Dedifferentiated amniotic fluid mesenchymal stem cell (primary cell): ENCODE results near the gene GDAP1L1.
A peak's percentile ranks its signal among the peaks of the same experiment; 100 is the strongest.
"Not testable (repeated sequence)": the region's sequence is repeated elsewhere in the genome, so short reads cannot be mapped to it uniquely, and the experiment has no call there.

Source experiments
- DNase-seq: peaks from one replicate; pipeline ENCODE4 v3.0.0-alpha.2; 2016; ENCODE audit errors: extremely low spot score

Gene GDAP1L1

DNA sequence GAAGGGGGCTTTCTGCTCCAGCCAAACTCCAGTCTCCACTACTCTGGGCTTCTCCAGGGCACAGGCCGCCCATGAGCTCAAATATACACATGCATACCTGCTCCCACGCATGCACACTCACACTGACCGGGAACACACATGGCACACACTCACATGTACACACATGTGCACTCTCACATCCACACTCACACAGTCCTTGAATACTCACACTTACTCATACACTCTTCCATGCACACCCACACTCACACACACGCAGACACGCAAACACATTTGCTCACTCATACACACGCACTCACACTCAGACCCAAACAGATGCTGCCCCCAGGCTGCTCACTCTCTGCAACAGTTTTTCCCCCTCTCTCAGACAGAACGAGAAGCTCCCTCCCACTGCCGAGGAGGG is 7.0 kb downstream of the GDAP1L1 start:
- DNase-seq = no peak

DNA sequence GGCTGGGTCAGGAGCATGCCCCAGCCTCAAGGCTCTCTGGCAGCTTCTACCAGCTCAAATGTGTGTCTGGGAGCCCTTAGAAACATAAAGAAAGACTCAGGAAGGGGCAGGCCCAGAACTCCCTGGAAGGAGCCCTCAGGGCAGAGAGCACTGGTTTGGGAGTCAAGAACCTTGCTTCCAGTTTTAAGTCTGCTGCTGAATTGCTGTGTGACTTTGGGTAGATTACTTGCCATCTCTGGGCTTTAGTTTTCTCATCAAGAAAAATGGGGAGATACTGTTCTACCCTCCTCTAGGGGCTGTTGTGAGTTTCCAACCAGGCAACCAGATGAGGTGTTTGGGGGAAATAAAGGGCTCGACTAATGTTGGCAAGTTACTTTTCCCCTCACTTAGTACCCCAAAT is 8.8 kb downstream of the GDAP1L1 start:
- DNase-seq = no peak

DNA sequence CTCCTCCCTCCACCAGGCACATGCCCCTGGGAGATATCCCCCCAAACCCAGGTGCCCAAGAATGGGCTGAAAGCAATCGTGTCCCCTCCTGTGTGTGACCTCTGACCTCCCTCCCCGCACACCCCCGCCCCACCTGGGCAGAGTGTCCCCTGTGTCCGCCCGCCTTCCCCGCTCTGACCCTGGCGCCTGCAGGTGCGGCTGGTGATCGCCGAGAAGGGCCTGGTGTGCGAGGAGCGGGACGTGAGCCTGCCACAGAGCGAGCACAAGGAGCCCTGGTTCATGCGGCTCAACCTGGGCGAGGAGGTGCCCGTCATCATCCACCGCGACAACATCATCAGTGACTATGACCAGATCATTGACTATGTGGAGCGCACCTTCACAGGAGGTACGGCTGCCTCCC is 9.9 kb downstream of the GDAP1L1 start:
- DNase-seq = no peak

DNA sequence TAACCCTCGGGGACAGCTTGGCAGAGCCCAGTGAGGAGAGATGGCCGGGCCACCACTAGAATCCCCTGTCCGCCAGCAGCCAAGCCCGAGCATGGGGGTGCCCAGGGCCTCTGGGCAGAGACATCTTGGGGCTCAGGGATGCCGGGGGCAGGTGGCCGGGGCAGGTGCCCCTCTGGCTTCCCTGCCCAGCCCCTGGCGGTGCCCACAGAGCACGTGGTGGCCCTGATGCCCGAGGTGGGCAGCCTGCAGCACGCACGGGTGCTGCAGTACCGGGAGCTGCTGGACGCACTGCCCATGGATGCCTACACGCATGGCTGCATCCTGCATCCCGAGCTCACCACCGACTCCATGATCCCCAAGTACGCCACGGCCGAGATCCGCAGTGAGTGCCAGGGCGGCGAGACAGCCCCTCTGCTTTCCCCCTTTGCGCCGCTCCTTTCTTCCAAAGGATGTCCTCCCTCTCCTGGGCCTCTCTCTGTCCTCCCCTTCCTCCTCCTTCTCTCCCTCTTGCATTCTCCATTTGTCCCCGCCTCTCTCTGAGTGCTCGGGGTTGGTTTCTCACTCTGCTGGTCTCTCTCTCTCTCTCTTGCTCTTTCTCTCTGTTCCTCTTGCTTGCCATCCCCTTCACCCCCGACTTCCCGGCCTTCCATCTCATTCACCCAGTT is 11.2 kb downstream of the GDAP1L1 start:
- DNase-seq = no peak

DNA sequence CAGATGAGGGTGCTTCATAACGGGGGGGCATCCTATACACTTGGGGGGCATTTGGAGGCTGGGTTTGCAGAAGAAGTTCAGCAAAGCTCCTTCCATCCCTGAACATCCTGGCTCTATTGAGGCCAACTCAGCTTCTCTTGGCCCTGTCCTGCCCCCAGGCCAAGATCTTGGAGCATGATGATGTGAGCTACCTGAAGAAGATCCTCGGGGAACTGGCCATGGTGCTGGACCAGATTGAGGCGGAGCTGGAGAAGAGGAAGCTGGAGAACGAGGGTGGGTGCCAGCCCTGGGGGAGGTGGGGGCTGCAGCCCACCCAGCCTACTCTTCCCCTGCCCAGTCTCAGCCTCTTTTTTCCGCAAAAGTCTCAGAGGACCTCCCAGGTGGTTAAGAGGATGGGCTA is 17.2 kb downstream of the GDAP1L1 start:
- no peak for DNase-seq

DNA sequence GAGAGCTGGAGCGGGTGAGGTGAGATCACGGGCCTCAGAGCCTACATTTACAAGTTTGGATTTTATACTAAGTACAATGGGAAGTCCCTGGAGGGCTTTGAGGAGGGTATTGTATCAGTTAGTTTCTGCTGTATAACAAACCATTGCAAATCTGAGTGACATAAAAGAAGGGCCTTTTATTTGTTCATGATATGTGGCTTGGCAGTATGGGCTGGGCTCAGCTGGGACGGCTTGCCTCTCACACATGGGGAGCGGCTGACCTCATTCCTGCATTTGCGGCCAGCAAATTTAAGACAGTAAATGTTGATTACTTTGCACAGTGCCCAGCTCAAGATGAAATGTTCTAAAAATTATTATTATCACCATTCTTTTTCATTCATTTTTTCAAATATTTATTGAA is 21.7 kb downstream of the GDAP1L1 start:
- DNase-seq = no peak

DNA sequence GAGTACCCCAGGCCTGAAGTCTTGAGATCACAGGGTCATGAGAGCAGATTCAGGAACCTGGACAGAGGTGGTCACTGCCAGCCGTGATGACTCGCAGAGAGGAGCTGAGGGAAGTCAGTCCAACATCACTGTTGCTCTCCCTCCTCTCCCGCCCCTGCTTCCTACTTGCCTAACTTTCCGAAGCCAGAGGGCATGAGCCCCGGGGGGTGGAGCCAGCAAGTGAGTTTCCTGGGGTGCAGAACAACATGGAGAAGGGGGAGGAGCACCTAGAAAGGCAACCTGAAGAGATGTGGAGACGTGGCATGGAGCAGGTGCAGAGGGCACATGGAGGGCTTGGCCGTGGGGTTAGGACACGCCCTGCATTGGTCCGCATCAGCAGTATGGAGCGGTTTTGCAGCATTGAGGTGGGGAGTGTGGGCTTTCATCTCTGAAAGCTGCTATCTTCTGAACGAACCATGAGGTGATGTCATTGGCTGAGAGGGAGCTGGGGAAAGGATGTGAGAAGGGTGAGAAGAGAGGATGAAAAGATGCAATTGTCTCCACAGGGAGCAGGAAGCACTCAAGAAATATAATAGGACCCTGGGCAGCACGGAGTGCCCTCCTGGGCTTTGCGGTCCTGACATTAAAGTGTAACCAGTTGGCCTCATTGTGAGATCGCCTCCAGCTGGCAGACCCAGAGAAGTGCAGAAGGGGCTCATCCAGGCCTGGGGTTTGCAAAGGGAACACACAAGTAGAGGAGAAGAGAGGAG is 25.0 kb downstream of the GDAP1L1 start:
- no peak for DNase-seq

DNA sequence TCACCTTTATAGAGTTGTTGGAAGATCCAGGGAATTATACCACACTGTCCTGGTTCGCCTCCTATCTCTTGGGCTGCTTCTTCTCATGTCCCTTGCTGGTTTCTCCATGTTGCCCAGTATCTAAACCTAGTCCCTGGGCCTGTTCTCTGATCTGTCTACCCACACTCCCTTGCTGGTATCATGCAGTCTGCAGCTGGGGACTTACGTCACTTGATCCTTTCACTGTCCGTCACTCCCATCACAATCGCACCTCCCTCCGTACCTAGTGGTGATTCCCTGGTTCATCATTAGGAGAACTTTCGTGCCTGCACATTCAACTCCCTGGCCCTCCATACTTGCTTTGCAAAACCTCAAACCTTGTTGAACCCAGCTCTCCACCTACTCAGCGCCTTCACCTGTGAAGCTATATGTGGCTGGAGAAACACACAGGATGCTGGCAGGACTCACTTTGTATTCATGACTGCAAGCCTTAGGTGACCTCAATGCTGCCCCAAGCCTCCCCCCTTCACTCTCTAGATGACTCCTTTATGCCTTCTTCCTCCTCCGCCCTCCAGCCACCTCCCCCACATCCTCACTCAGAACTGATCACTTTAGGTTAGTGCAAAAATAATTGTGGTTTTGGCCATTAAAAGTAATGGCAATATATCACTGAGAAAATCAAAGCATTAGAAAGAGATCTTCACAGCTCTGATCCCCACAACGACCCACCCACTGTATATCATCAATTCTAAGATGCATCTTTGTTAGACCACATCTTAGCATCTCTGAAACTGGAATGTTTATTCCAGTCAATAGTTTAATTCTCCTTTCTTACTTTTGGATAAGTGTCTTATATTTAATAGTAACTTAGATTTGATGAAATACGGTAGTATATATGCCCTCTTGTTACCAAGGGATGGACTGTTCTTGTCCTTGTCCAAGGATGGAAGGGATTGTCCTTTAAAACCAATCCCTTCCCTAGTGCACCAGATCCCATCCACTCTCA is 26.4 kb downstream of the GDAP1L1 start:
- no peak for DNase-seq

DNA sequence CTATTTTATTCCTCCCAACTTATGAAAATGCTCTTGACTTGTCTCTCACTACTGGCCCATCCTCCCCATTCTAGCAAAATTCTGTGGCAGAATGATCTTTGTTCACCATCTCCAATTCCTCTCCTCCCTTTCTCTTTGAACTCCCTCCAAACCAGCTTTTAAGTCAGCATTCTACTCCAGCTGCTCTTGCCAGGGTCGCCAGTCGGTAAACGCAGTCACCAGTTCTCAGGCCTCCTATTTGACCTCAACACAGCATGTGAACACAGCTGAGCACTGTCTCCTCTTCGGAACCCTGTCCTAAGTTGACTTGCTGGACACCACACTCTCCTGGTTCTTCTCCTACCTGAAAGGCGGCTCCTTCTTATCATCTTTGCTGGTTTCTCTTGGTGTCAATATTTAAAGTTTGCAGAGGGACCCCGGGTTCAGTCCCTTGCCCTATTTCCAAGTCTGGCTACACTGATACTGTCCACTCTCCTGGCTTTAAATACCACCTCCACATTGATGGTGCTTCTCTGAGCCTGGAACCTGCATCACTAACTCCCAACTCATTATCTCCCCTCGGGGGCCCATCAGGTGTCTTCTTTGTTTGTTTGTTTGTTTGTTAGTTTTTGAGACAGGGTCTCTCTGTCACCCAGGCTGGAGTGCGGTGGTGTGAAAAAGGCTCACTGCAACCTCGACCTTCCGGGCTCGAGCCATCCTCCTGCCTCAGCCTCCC is 27.4 kb downstream of the GDAP1L1 start:
- DNase-seq = no peak

DNA sequence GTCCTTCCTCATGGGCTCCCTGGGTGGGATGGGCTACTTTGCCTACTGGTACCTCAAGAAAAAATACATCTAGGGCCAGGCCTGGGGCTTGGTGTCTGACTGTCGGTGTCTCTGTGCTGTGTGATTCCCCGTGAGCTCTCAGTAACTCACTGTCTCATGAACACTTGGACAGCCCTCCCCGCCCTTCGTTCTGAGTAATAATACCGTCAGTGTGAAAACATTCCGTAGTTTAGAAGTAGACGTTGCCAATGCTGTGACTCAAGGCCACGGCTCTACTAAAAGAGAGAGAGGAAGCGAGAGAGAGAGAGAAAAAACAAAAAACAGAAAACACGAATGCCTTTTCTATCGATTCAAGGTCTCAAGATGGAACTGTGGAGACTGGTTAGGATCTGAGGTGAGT is 32.1 kb downstream of the GDAP1L1 start:
- DNase-seq = peak; percentile 31

DNA sequence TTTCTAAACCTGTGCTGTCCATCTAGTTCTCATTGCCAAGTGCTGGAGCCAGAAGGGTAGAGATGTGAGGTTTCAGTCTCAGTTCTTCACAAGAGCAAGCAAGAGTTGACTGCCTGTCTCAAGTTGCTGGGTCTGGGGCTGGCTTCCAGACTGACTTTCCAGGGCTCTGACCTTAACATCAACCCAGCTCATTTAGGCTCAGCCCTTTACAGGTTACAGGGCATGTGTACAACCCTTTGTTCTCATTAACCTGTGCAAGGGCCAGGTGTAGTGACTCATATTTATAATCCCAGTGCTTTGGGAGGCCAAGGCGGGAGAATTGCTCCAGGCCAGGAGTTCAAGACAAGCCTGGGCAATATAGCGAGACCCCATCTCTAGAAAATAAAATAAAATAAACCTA is 33.3 kb downstream of the GDAP1L1 start:
- DNase-seq = no peak

DNA sequence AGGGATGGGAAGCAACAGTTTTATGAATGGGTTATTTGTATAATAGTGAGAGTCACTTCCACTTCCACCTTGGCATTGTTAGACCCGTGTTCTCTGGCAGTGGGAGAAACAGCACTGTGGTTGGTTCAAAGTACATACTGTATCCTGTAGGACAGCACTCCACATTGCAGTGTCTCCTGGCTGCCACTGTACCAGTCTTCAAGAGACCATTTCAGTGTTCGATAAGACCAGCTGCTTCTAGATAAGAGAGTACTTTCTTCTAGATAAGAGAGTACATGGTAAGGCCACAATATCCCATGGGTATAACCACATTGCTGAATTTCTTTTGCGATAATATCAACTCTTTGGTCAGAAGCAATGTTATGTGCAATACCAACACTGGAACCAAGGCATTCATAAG is 35.1 kb downstream of the GDAP1L1 start:
- DNase-seq = no peak

DNA sequence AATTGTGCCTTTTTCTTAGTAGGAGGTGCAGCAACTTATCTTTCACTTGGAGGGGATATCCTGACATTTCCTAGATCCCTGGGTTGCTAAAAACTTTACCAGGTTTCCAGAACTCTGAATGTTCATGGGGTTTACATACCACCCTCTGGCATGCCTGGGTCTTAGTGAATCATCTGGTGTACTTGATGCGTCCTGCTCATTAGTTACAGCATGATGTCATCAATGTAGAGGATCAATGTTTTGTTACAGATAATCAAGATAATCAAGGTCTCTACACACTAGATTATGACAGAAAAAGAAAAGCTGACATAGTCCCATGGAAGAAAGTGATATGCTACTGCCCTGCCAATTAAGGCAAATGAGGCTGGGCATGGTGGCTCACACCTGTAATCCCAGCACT is 36.9 kb downstream of the GDAP1L1 start:
- no peak for DNase-seq

DNA sequence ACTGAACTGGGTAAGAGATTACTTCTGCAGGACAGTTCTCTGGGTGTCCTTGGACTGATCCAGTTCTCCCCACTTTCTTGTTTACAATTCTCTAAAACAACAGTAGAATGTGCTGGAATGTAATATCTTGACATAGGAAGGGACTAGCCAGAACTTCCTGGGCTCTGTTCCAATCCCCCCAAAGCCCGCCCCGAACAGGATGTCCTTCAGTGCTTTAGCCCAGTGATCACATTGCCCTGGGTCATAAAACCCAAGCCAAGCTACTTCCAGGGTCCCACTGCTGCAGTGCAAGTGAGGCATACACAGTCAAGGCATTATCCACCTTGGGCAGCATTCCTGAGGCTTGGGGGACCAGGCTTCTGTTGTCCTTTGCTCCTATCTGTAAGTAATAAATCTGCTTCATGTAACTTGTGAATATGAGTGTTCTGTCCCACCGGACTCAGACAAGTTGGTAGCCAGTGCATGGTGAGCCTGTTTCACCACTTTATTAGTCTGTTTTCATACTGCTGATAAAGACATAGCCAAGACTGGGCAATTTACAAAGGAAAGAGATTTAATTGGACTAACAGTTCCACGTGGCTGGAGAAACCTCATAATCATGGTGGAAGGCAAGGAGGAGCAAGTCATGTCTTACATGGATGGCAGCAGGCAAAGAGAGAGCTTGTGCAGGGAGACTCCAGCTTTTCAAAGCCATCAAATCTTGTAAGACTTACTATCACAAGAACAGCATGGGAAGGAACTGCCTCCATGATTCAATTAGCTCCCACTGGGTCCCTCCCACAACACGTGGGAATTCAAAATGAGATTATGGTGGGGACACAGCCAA is 40.4 kb downstream of the GDAP1L1 start:
- no peak for DNase-seq

DNA sequence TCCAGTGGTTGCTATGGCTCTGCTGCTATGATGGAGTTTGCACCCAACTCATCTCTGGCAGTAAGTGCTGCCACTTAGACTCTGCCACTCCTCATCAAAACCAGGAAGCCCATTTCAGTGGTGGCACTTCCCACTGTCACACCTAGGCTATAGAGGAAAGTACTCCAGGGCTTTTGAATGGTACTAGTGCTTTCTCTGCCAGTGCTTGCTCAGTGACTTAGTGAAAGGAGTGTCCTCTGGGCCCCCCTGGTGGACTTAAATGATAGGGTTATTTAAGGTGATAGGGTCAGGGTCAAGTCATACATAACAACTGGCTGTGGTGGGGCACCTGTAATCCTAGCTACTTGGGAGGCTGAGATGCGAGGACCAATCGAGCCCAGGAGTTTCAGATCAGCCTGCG is 41.1 kb downstream of the GDAP1L1 start:
- DNase-seq = no peak

DNA sequence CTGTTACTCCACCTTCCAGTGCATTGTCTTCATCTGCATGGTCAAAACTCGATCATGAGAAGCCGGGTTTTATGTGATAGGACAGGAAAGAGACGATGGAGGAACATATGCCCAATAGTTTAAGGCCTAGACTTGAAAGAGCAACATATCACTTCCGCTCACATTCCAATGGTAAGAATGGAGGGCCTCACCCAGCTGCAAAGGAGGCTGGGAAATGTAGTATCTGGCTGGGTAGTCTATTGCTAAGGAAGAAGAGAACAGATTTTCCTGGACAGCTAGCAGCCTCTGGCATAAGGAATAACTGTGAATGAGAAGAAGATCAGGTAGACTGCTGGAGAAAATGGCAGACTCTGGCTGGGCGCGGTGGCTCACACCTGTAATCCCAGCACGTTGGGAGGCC is 44.6 kb downstream of the GDAP1L1 start:
- no peak for DNase-seq

DNA sequence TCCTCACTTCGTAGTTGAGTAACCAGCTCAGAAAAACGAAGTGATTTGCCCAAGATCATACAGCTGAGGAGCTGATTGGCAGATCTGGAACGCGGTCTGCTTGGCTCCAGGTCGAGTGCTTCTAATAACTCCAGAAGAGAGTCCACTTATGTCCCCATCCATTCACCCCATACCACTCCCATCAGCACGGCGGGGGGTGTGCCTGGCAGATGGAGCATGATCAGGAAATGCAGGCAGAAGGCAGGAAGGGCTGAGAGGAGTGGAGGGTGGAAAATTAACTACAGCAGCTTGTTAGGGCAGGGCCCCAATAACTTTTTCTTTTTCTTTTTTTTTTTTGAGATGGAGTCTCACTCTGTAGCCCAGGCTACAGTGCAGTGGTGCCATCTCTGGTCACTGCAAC is 48.9 kb downstream of the GDAP1L1 start:
- DNase-seq = no peak

DNA sequence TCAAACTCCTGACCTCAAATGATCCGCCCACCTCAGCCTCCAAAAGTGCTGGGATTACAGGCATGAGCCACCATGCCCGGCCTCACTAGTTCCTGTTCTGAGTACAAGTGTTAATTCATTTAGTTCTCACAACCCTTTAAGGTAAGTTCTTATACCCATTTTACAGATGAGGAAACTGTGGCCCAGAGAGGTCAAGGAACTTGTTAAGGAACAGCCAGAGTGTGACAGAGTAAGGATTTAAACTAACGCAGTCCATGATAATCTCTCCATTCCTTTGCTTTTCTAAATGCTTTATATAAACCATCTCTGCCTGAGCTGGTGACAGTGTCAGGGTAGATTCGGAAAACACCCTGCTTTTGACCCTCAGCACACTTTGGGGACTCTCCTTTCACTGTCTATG is 50.6 kb downstream of the GDAP1L1 start:
- no peak for DNase-seq

DNA sequence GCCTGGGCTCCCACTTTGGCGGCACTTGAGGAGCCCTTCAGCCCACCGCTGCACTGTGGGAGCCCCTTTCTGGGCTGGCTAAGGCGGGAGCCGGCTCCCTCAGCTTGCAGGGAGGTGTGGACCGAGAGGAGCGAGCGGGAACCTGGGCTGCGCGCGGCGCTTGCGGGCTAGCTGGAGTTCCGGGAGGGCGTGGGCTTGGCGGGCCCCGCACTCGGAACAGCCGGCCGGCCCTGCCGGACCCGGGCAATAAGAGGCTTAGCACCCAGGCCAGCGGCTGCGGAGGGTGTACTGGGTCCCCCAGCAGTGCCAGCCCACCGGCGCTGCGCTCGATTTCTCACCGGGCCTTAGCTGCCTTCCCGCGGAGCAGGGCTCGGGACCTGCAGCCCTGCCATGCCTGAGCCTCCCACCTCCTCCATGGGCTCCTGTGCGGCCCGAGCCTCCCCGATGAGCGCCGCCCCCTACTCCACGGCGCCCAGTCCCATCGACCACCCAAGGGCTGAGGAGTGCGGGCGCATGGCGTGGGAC is 52.0 kb downstream of the GDAP1L1 start:
- not testable (repeated sequence) for DNase-seq

DNA sequence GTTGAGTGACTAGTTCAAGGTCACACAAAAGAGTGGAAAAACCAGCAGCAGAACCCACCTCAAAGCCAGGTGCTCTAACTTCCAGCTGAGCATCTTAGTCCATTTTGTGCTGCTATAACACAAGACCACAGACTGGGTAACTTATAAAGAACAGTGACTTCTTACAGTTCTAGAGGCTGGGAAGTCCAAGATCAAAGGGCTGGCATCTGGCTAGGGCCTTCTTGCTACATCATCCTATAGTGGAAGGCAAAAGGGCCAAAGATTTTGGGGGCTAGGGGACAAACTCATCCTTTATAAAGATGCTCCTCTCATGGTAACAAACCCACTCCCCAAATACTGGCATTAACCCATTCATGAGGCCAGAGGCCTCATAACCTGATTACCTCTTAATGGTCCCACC is 54.2 kb downstream of the GDAP1L1 start:
- DNase-seq = no peak
